ENCODE measurements around the gene NAT16. TPM values are rescaled to one million over a fixed set of nuclear protein-coding genes. Genes with fewer than 3 reads are reported as not detected.

Gene NAT16
- total RNA-seq, 1 donor from 2014 or later, result 2.4 TPM

Small RNAs within 50 kb of the gene (microRNA-seq; reads per million reads assigned to microRNA genes)
- gene MIR4653 (ENCODE audit: unreplicated experiment), result not detected

Other genes with a start within 250 kb of the NAT16 start
- gene MUC3A, start 230.8 kb downstream of the NAT16 start, total RNA-seq (ENCODE audit: unreplicated experiment), result 6.3 TPM
- gene MUC12, start 210.7 kb downstream of the NAT16 start, total RNA-seq (ENCODE audit: unreplicated experiment), result 1.0 TPM
- gene MUC17, start 160.2 kb downstream of the NAT16 start, total RNA-seq (ENCODE audit: unreplicated experiment), result not detected
- 0.61 TPM for gene TRIM56, start 94.8 kb downstream of the NAT16 start, total RNA-seq (ENCODE audit: unreplicated experiment)
- gene SERPINE1, start 53.2 kb downstream of the NAT16 start, total RNA-seq (ENCODE audit: unreplicated experiment), result not detected
- gene AP1S1, start 25.8 kb downstream of the NAT16 start, total RNA-seq (ENCODE audit: unreplicated experiment), result 50.4 TPM
- 8.4 TPM for gene VGF, start 14.7 kb downstream of the NAT16 start, total RNA-seq (ENCODE audit: unreplicated experiment)
- gene MOGAT3, start 20.7 kb upstream of the NAT16 start, total RNA-seq (ENCODE audit: unreplicated experiment), result not detected
- 47.1 TPM for gene PLOD3, start 37.3 kb upstream of the NAT16 start, total RNA-seq (ENCODE audit: unreplicated experiment)
- 60.8 TPM for gene ZNHIT1, start 37.9 kb upstream of the NAT16 start, total RNA-seq (ENCODE audit: unreplicated experiment)
- 9.4 TPM for gene CLDN15, start 57.5 kb upstream of the NAT16 start, total RNA-seq (ENCODE audit: unreplicated experiment)
- 128 TPM for gene FIS1, start 64.8 kb upstream of the NAT16 start, total RNA-seq (ENCODE audit: unreplicated experiment)
- 20.9 TPM for gene IFT22, start 141.5 kb upstream of the NAT16 start, total RNA-seq (ENCODE audit: unreplicated experiment)
- 66.2 TPM for gene COL26A1, start 182.6 kb upstream of the NAT16 start, total RNA-seq (ENCODE audit: unreplicated experiment)